Activated CD4-positive, CD25-positive, alpha-beta regulatory T cell treated with anti-CD3 and anti-CD28 coated beads, Interleukin-2, amount 50 U/mL, for 16 hours (primary cell): ENCODE data around the gene CAMK1D.

Experiments used
- DNase-seq: peaks from one replicate; pipeline ENCODE4 v3.0.0-alpha.2; 2020; ENCODE audit warnings: low read depth, low spot score

CAMK1D gene

GRCh38 chr10:12372846-12373245 lies 23.5 kb downstream of the CAMK1D start:
- no peak for DNase-seq

- no peak for DNase-seq
Measured at GRCh38 chr10:12375076-12375504, 25.7 kb downstream of the CAMK1D start.

- no peak for DNase-seq
Measured at GRCh38 chr10:12376211-12376610, 26.9 kb downstream of the CAMK1D start.

GRCh38 chr10:12377658-12378290 lies 28.4 kb downstream of the CAMK1D start:
- DNase-seq, result no peak

GRCh38 chr10:12380999-12381398 lies 31.7 kb downstream of the CAMK1D start:
- DNase-seq, result no peak

- DNase-seq, result no peak
Measured at GRCh38 chr10:12381536-12382156, 32.3 kb downstream of the CAMK1D start.

- DNase-seq, result no peak
Measured at GRCh38 chr10:12382157-12382548, 32.8 kb downstream of the CAMK1D start.

- DNase-seq, result no peak
Measured at GRCh38 chr10:12382956-12383531, 33.7 kb downstream of the CAMK1D start.

GRCh38 chr10:12384906-12385305 lies 35.6 kb downstream of the CAMK1D start:
- no peak for DNase-seq

GRCh38 chr10:12387561-12388210 lies 38.3 kb downstream of the CAMK1D start:
- DNase-seq, result no peak

GRCh38 chr10:12388671-12389070 lies 39.3 kb downstream of the CAMK1D start:
- DNase-seq, result no peak

GRCh38 chr10:12389154-12389734 lies 39.9 kb downstream of the CAMK1D start:
- DNase-seq, result no peak

- no peak for DNase-seq
Measured at GRCh38 chr10:12390733-12391132, 41.4 kb downstream of the CAMK1D start.

- no peak for DNase-seq
Measured at GRCh38 chr10:12391206-12391605, 41.9 kb downstream of the CAMK1D start.

- no peak for DNase-seq
Measured at GRCh38 chr10:12393831-12394230, 44.5 kb downstream of the CAMK1D start.

GRCh38 chr10:12394241-12395033 lies 45.1 kb downstream of the CAMK1D start:
- no peak for DNase-seq

- DNase-seq, result no peak
Measured at GRCh38 chr10:12396093-12396492, 46.7 kb downstream of the CAMK1D start.

GRCh38 chr10:12396567-12396966 lies 47.2 kb downstream of the CAMK1D start:
- no peak for DNase-seq

GRCh38 chr10:12397147-12397896 lies 48.0 kb downstream of the CAMK1D start:
- DNase-seq, result no peak

- no peak for DNase-seq
Measured at GRCh38 chr10:12397941-12398340, 48.6 kb downstream of the CAMK1D start.
